Measurements from ENCODE around the gene FGG. TPM values are rescaled to one million over a fixed set of nuclear protein-coding genes. Genes with fewer than 3 reads are reported as not detected.
A peak's percentile ranks its signal among the peaks of the same experiment; 100 is the strongest.

Gene FGG
- total and polyA plus RNA-seq, 2 of the 13 experiments (the other 11 are each of a cell fraction or from before 2014, with no cell fraction given), result 1,037 to 2,423 TPM

GRCh38 chr4:154591890-154592289 lies 20.6 kb downstream of the FGG start (continued):
- TF ChIP-seq ZNF530 (CRISPR knock-in tag; IDR thresholded peaks at IDR 0.05; ENCODE audit: low read depth) (no peak), CEBPB (IDR thresholded peaks at IDR 0.05; ENCODE audit: borderline replicate concordance, low read depth, low read length) (0 out of 2 replicates have a peak, but pooled peaks have one; percentile 30), ZNF326 (CRISPR knock-in tag; IDR thresholded peaks at IDR 0.05; ENCODE audit: borderline replicate concordance) (no peak), PLRG1 (conservative IDR thresholded peaks at IDR 0.05) (no peak), HOMEZ (CRISPR knock-in tag; IDR thresholded peaks at IDR 0.05; ENCODE audit: low read depth) (no peak), HNF4A (CRISPR knock-in tag; IDR thresholded peaks at IDR 0.05) (peak; percentile 52; the same call in 1 of the 2 replicates), ATF4 (CRISPR knock-in tag; IDR thresholded peaks at IDR 0.05) (peak in 1 of 2 experiments; percentile 42; a peak in 2 of 4 replicates), GATAD2A (CRISPR knock-in tag; IDR thresholded peaks at IDR 0.05) (peak; percentile 40), NCOR1 (IDR thresholded peaks at IDR 0.05; ENCODE audit: borderline replicate concordance, low read length) (peak; percentile 46; the same call in 1 of the 2 replicates), ZNF44 (CRISPR knock-in tag; IDR thresholded peaks at IDR 0.05) (no peak), ZNF547 (CRISPR knock-in tag; IDR thresholded peaks at IDR 0.05) (no peak), CEBPG (CRISPR knock-in tag; IDR thresholded peaks at IDR 0.05) (peak; percentile 6; the same call in 1 of the 2 replicates), HNF4G (IDR thresholded peaks at IDR 0.05; ENCODE audit: borderline replicate concordance, low read depth, low read length) (peak; percentile 43; the same call in 1 of the 2 replicates), HNF4G (CRISPR knock-in tag; IDR thresholded peaks at IDR 0.05; ENCODE audit: borderline replicate concordance, low read depth) (no peak)

Measured in HepG2 (cell line).